B cell (primary cell): ENCODE data around the gene ABCF3. TPM values are rescaled to one million over a fixed set of nuclear protein-coding genes. Genes with fewer than 3 reads are reported as not detected.
A peak's percentile ranks its signal among the peaks of the same experiment; 100 is the strongest.

Experiments used
- ATAC-seq: fragments of 200-7000 bp; cut with Tn5 transposase; one replicate; pipeline ENCODE4 v1.10.0; 2021; ENCODE audit warnings: low read depth, mild to moderate bottlenecking, moderate number of reproducible peaks, moderate library complexity
- CTCF ChIA-PET: fragments of 350-600 bp; sonication (Branson Sonifier 250); formaldehyde crosslinking; loops from one replicate; lab custom pipeline; 2021; ENCODE audit warnings: antibody characterized with exemption, inconsistent platforms; lab: Charles Lee
- POLR2A ChIA-PET: fragments of 350-600 bp; sonication (Branson Sonifier 250); formaldehyde crosslinking; loops from one replicate; lab custom pipeline; 2021; ENCODE audit warnings: antibody characterized with exemption; lab: Charles Lee
- DNase-seq: peaks from one replicate; pipeline ENCODE4 v3.0.0; 2013
- H2AFZ ChIP-seq: 2 replicates; pipeline ENCODE4 v1.6.1; 2012; ENCODE audit warnings: mild to moderate bottlenecking, low read depth, low read length; ENCODE audit not compliant: insufficient read depth, poor library complexity, severe bottlenecking
- H3K27ac ChIP-seq, 2 donors: 1 replicate in 1 of 2; 2 replicates in 1 of 2; pipeline ENCODE4 v1.5.1; 2012 to 2013; ENCODE audit warnings: low read length in 2 of 2, mild to moderate bottlenecking in 2 of 2, moderate library complexity in 1 of 2
- H3K27me3 ChIP-seq, 4 experiments: fragments of 200-600 bp in 1 of 4; sonication (generic) in 1 of 4; replicated peaks in 1 of 4; 1 replicate in 2 of 4; 2 replicates in 2 of 4; pipeline versions ENCODE4 v1.6.1 to v1.7.0; 2013 to 2016; ENCODE audit warnings: low read length in 3 of 4, mild to moderate bottlenecking in 2 of 4, mixed read lengths in 1 of 4, moderate library complexity in 1 of 4; ENCODE audit not compliant: insufficient read depth in 4 of 4, control insufficient read depth in 3 of 4; ENCODE audit errors: control extremely low read depth in 1 of 4
- H3K36me3 ChIP-seq, 2 experiments: replicated peaks in 1 of 2; 1 replicate in 1 of 2; 2 replicates in 1 of 2; pipeline versions ENCODE4 v1.6.1 to v1.7.1; 2013; ENCODE audit warnings: low read length in 1 of 2; ENCODE audit not compliant: insufficient read depth in 2 of 2, control insufficient read depth in 1 of 2; ENCODE audit errors: control extremely low read depth in 1 of 2, extremely low read depth in 1 of 2
- H3K4me1 ChIP-seq, 2 donors: fragments of 200-600 bp in 1 of 2; sonication (generic) in 1 of 2; 1 replicate in 1 of 2; 2 replicates in 1 of 2; pipeline versions ENCODE4 v1.5.1 to v1.6.1; 2013 to 2017; ENCODE audit warnings: low read length in 2 of 2; ENCODE audit not compliant: control insufficient read depth in 2 of 2, insufficient read depth in 2 of 2
- H3K4me2 ChIP-seq: replicated peaks from 2 replicates; pipeline ENCODE3; 2012; ENCODE audit warnings: mild to moderate bottlenecking, low read depth, low read length; ENCODE audit not compliant: poor library complexity, severe bottlenecking
- H3K4me3 ChIP-seq, 5 experiments: fragments of 200-600 bp in 1 of 5; sonication (generic) in 1 of 5; 1 replicate in 3 of 5; 2 replicates in 2 of 5; pipeline versions ENCODE4 v1.5.1 to v1.7.0; 2011 to 2016; ENCODE audit warnings: low read length in 4 of 5, mild to moderate bottlenecking in 4 of 5, low read depth in 2 of 5, control low read depth in 1 of 5, moderate library complexity in 1 of 5; ENCODE audit not compliant: insufficient read depth in 1 of 5; ENCODE audit errors: control extremely low read depth in 1 of 5, extremely low read depth in 1 of 5
- H3K79me2 ChIP-seq: fragments of 200-600 bp; sonication (generic); one replicate; pipeline ENCODE4 v1.6.0; 2016; ENCODE audit warnings: low read length; ENCODE audit not compliant: control insufficient read depth, insufficient read depth
- H3K9ac ChIP-seq: fragments of 200-600 bp; sonication (generic); 2 replicates; pipeline ENCODE4 v1.6.1; 2017; ENCODE audit warnings: mild to moderate bottlenecking, low read length, moderate library complexity
- H3K9me3 ChIP-seq, 3 donors: one replicate each; pipeline versions ENCODE4 v1.6.1 to v1.7.1; 2013; ENCODE audit warnings: low read length in 2 of 3; ENCODE audit not compliant: control insufficient read depth in 2 of 3, insufficient read depth in 1 of 3; ENCODE audit errors: control extremely low read depth in 1 of 3
- H4K20me1 ChIP-seq: 2 replicates; pipeline ENCODE4 v1.6.0; 2012; ENCODE audit warnings: mild to moderate bottlenecking, low read length; ENCODE audit not compliant: insufficient read depth, control insufficient read depth, poor library complexity, severe bottlenecking
- H3K27ac Mint-ChIP-seq: one replicate; pipeline ENCODE4 v1.8.0; 2021; ENCODE audit warnings: mixed read lengths
- H3K27me3 Mint-ChIP-seq: one replicate; pipeline ENCODE4 v1.8.0; 2021; ENCODE audit warnings: mixed read lengths
- H3K4me1 Mint-ChIP-seq: one replicate; pipeline ENCODE4 v1.8.0; 2021; ENCODE audit warnings: mixed read lengths
- H3K4me3 Mint-ChIP-seq: one replicate; pipeline ENCODE4 v1.8.0; 2021; ENCODE audit warnings: mixed read lengths
- H3K9me3 Mint-ChIP-seq: one replicate; pipeline ENCODE4 v1.8.0; 2022; ENCODE audit warnings: mixed read lengths; ENCODE audit not compliant: insufficient read depth
- EZH2 ChIP-seq: IDR thresholded peaks from 2 replicates; pipeline ENCODE4 v1.6.1; 2012; ENCODE audit warnings: borderline replicate concordance, low read depth, mild to moderate bottlenecking, moderate library complexity, low read length; ENCODE audit not compliant: insufficient read depth, poor library complexity, severe bottlenecking
- WGBS: methylation state at CpG from one replicate; pipeline ENCODE4 v1.1.5; 2013; ENCODE audit warnings: missing lambda C conversion rate; ENCODE audit not compliant: insufficient coverage; 5-methylcytosine and 5-hydroxymethylcytosine counted together
- intact Hi-C: fragments of 100-400 bp; cut with micrococcal nuclease; formaldehyde crosslinking; loops from one replicate; pipeline ENCODE4 v1.10.0; 2022
- polyA plus RNA-seq: library from polyadenylated mRNA; depleted of rRNA; stranded (reverse); fragments of >200 nt; gene quantifications from 2 replicates; pipeline ENCODE4 v1.2.3, GENCODE V29; 2012
- total RNA-seq, 2 donors: library from RNA; stranded (reverse); fragments of 120-200 nt in 1 of 2; gene quantifications; 1 replicate in 1 of 2; 2 replicates in 1 of 2; pipeline versions ENCODE4 v1.2.3 to v1.2.4, GENCODE V29; 2013 to 2022
- TF ChIP-seq, protein P1 (sequence below): fragments of 200-600 bp; IDR thresholded peaks from one replicate; pipeline ENCODE4 v1.8.0; 2022; ENCODE audit warnings: antibody characterized with exemption, mild to moderate bottlenecking

The ABCF3 gene
- total and polyA plus RNA-seq, 2 donors (not counting 1 experiment from before 2014, with no cell fraction given) = 74.0 to 115 TPM

DNA sequence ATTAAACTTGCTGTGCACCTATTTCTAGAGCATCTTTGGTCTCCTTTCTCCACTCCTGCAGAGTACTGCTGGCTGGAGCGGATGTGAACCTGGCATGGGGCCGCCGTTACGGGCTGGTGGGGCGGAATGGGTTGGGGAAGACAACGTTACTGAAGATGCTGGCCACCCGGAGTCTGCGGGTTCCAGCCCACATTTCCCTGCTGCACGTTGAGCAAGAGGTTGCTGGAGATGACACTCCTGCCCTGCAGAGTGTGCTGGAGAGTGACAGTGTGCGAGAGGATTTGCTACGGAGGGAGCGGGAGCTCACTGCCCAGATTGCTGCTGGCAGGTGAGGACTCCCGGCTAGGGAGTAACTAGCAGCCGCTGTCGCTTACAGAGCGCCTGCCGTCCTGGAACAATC lies 2.1 kb downstream of the ABCF3 start:
- Histone ChIP-seq H3K4me3 (no peak overlapping the region), H2AFZ (no peak overlapping the region), H3K4me1 (peaks cover 17 to 21% of the 10 kb centered on the region in 2 donors), H3K27ac (no peak overlapping the region), H3K36me3 (peaks cover 4 to 65% of the 10 kb centered on the region in 2 experiments), H3K79me2 (peaks cover 40% of the 10 kb centered on the region), H3K9me3 (no peaks in the 10 kb centered on the region), H4K20me1 (peaks cover 27% of the 10 kb centered on the region), H3K4me2 (no peak overlapping the region), H3K27me3 (no peaks in the 10 kb centered on the region), H3K9ac (no peak overlapping the region)
- H3K4me3 Mint-ChIP-seq = peak overlapping the region; percentile 65
- H3K9me3 Mint-ChIP-seq = no peaks in the 10 kb centered on the region
- H3K27ac Mint-ChIP-seq = no peak overlapping the region
- ChIA-PET POLR2A (no interaction called here), CTCF (no interaction called here)
- H3K27me3 Mint-ChIP-seq = no peaks in the 10 kb centered on the region
- peaks cover 33% of the 10 kb centered on the region for H3K4me1 Mint-ChIP-seq
- no peak for ATAC-seq
- intact Hi-C loops = loop anchor here (5.0 kb wide), 1 partner anchor 524 kb away; the partner anchor contains the start of gene MAGEF1
- no peak for TF ChIP-seq EZH2
- TF ChIP-seq, protein P1, sequence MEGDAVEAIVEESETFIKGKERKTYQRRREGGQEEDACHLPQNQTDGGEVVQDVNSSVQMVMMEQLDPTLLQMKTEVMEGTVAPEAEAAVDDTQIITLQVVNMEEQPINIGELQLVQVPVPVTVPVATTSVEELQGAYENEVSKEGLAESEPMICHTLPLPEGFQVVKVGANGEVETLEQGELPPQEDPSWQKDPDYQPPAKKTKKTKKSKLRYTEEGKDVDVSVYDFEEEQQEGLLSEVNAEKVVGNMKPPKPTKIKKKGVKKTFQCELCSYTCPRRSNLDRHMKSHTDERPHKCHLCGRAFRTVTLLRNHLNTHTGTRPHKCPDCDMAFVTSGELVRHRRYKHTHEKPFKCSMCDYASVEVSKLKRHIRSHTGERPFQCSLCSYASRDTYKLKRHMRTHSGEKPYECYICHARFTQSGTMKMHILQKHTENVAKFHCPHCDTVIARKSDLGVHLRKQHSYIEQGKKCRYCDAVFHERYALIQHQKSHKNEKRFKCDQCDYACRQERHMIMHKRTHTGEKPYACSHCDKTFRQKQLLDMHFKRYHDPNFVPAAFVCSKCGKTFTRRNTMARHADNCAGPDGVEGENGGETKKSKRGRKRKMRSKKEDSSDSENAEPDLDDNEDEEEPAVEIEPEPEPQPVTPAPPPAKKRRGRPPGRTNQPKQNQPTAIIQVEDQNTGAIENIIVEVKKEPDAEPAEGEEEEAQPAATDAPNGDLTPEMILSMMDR = no peak
- no peak for DNase-seq
- 99% methylated on average over 14 of the region's 17 CpGs for WGBS

DNA sequence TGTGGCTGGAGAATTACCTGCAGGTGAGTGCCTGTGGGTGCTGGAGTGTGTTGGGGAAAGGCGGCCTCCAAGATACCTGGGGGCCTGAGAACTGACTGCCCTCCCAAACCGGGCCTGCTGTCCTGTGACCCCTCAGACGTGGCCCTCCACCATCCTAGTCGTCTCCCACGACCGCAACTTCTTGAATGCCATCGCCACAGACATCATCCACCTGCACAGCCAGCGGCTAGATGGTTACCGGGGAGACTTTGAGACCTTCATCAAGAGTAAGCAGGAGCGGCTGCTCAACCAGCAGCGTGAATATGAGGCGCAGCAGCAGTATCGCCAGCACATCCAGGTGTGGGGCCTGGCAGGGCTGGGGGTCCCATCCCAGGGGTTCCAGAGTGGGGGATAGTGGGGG lies 3.4 kb downstream of the ABCF3 start:
- H3K27ac ChIP-seq = no peak overlapping the region
- no peak overlapping the region for H3K4me2 ChIP-seq
- POLR2A ChIA-PET = no interaction called here
- CTCF ChIA-PET = interaction anchor here (1.9 kb wide), 1 partner anchor 38 kb away, joined by 5 read pairs; no protein-coding TSS in a partner anchor
- no peaks in the 10 kb centered on the region for H3K27me3 ChIP-seq
- peaks cover 27% of the 10 kb centered on the region for H4K20me1 ChIP-seq
- H3K9me3 Mint-ChIP-seq = no peaks in the 10 kb centered on the region
- intact Hi-C loops = loop anchor here (5.0 kb wide), 1 partner anchor 523 kb away; the partner anchor contains the start of gene MAGEF1
- H3K9ac ChIP-seq = no peak overlapping the region
- no peak overlapping the region for H3K27ac Mint-ChIP-seq
- peaks cover 33% of the 10 kb centered on the region for H3K4me1 Mint-ChIP-seq
- WGBS = 100% methylated on average over 12 of the region's 13 CpGs
- H3K36me3 ChIP-seq = peaks cover 4 to 65% of the 10 kb centered on the region in 2 experiments
- H3K4me3 Mint-ChIP-seq = no peak overlapping the region
- ATAC-seq = no peak
- TF ChIP-seq EZH2 = no peak
- TF ChIP-seq, protein P1 = no peak
- H2AFZ ChIP-seq = no peak overlapping the region
- DNase-seq = no peak
- H3K4me3 ChIP-seq = no peak overlapping the region
- no peaks in the 10 kb centered on the region for H3K9me3 ChIP-seq
- H3K4me1 ChIP-seq = peaks cover 17 to 21% of the 10 kb centered on the region in 2 donors
- H3K79me2 ChIP-seq = peaks cover 40% of the 10 kb centered on the region
- no peaks in the 10 kb centered on the region for H3K27me3 Mint-ChIP-seq
